A549 (cell line): ENCODE results near the gene SPTB. TPM values are rescaled to one million over a fixed set of nuclear protein-coding genes. Genes with fewer than 3 reads are reported as not detected.
A peak's percentile ranks its signal among the peaks of the same experiment; 100 is the strongest.

Experiments used
- ATAC-seq, 2 experiments: fragments of 200-7000 bp in 1 of 2; fragments of >200 bp in 1 of 2; cut with Nextera tagmentation in 1 of 2; cut with Tn5 transposase in 1 of 2; 3 replicates each; pipeline versions ENCODE4 v1.8.0 to v1.9.1; 2018 to 2020; ENCODE audit warnings: mild to moderate bottlenecking in 1 of 2, moderate library complexity in 1 of 2
- CTCF ChIA-PET: fragments of 300-600 bp; sonication (Branson Sonifier 250); formaldehyde crosslinking; extraction: SDS; loops from one replicate; lab custom pipeline; 2021; ENCODE audit warnings: antibody characterized with exemption, inconsistent platforms; lab: Yijun Ruan, JAX
- POLR2A ChIA-PET: fragments of 350-600 bp; formaldehyde crosslinking; extraction: SDS; loops from one replicate; lab custom pipeline; 2021; ENCODE audit warnings: antibody characterized with exemption, inconsistent platforms; lab: Yijun Ruan, JAX
- DNase-seq, 2 experiments: peaks; one replicate each; pipeline versions ENCODE4 v3.0.0 to v3.0.0-alpha.2; 2011 to 2016; ENCODE audit warnings: low read depth in 1 of 2, low spot score in 1 of 2
- FAIRE-seq: peaks from 2 replicates; lab custom pipeline; 2011; peaks lifted over from hg19 to GRCh38; lab: Jason Lieb, UNC
- H3K27ac ChIP-seq, 2 experiments: fragments of >200 bp; sonication (Bioruptor Twin); formaldehyde crosslinking; 3 replicates each; pipeline ENCODE4 v1.5.1; 2016 to 2017
- H3K4me1 ChIP-seq: fragments of >200 bp; sonication (Bioruptor Twin); formaldehyde crosslinking; 3 replicates; pipeline ENCODE4 v1.6.1; 2016
- H3K4me2 ChIP-seq: fragments of >200 bp; sonication (Bioruptor Twin); formaldehyde crosslinking; 3 replicates; pipeline ENCODE4 v1.6.1; 2016
- H3K4me3 ChIP-seq: fragments of >200 bp; sonication (Bioruptor Twin); formaldehyde crosslinking; 3 replicates; pipeline ENCODE4 v1.5.1; 2016
- H3K9me3 ChIP-seq: fragments of >200 bp; sonication (Bioruptor Twin); formaldehyde crosslinking; 3 replicates; pipeline ENCODE4 v1.6.1; 2016
- BCL3 ChIP-seq: fragments of >200 bp; sonication (Bioruptor Twin); formaldehyde crosslinking; IDR thresholded peaks from 3 replicates; pipeline ENCODE4 v1.6.1; 2016
- CBX2 ChIP-seq: fragments of 200-600 bp; sonication (generic); IDR thresholded peaks from 2 replicates; pipeline ENCODE4 v1.6.1; 2016; ENCODE audit warnings: low read depth, mild to moderate bottlenecking, borderline replicate concordance
- CEBPB ChIP-seq, 2 experiments: fragments of >200 bp in 1 of 2; sonication (Bioruptor Twin) in 1 of 2; formaldehyde crosslinking in 1 of 2; IDR thresholded peaks; 2 replicates each; pipeline ENCODE4 v1.6.1; 2012 to 2016
- CHD4 ChIP-seq: fragments of 200-600 bp; sonication (generic); IDR thresholded peaks from 2 replicates; pipeline ENCODE4 v1.6.1; 2016; ENCODE audit warnings: antibody characterized with exemption, mild to moderate bottlenecking, borderline replicate concordance
- ELK1 ChIP-seq: fragments of 150-350 bp; IDR thresholded peaks from 2 replicates; pipeline ENCODE4 v1.6.1; 2014; ENCODE audit warnings: low read depth, mild to moderate bottlenecking, low read length
- EP300 ChIP-seq, 2 experiments: fragments of >200 bp; sonication (Bioruptor Twin); formaldehyde crosslinking; IDR thresholded peaks; 2 replicates in 1 of 2; 3 replicates in 1 of 2; pipeline ENCODE4 v1.6.1; 2016 to 2017
- FOSL2 ChIP-seq, 2 experiments: fragments of 450-650 bp in 1 of 2; fragments of >200 bp in 1 of 2; sonication (Bioruptor Twin) in 1 of 2; formaldehyde crosslinking; IDR thresholded peaks; 2 replicates each; pipeline versions ENCODE4 v1.5.0 to v1.6.1; 2016 to 2020; ENCODE audit warnings: mild to moderate bottlenecking in 1 of 2, moderate library complexity in 1 of 2
- GATA3 ChIP-seq: IDR thresholded peaks from 2 replicates; pipeline ENCODE4 v1.6.1; 2012; ENCODE audit warnings: borderline replicate concordance
- HDAC2 ChIP-seq: fragments of 200-600 bp; sonication (generic); IDR thresholded peaks from 2 replicates; pipeline ENCODE4 v1.6.1; 2016
- HEYL ChIP-seq: fragments of 250-450 bp; sonication (Bioruptor Pico); IDR thresholded peaks from 2 replicates; pipeline ENCODE4 v1.8.0; 2021; ENCODE audit warnings: mild to moderate bottlenecking, moderate library complexity
- HOXB5 ChIP-seq: fragments of 250-450 bp; sonication (Bioruptor Pico); IDR thresholded peaks from 2 replicates; pipeline ENCODE4 v1.5.0; 2020; ENCODE audit warnings: mild to moderate bottlenecking, moderate library complexity
- JUN ChIP-seq, 2 experiments: fragments of >200 bp; sonication (Bioruptor Twin); formaldehyde crosslinking; IDR thresholded peaks; 2 replicates in 1 of 2; 3 replicates in 1 of 2; pipeline ENCODE4 v1.6.1; 2016 to 2017
- JUNB ChIP-seq: fragments of >200 bp; sonication (Bioruptor Twin); formaldehyde crosslinking; IDR thresholded peaks from 2 replicates; pipeline ENCODE4 v1.6.1; 2016
- MAFK ChIP-seq: fragments of 450-650 bp; IDR thresholded peaks from 2 replicates; pipeline ENCODE4 v1.6.1; 2014; ENCODE audit not compliant: partially characterized antibody
- MAX ChIP-seq: IDR thresholded peaks from 2 replicates; pipeline ENCODE4 v1.6.1; 2012
- MAZ ChIP-seq: fragments of 150-350 bp; IDR thresholded peaks from 2 replicates; pipeline ENCODE4 v1.6.1; 2014; ENCODE audit warnings: antibody characterized with exemption, low read depth, low read length, borderline replicate concordance
- NFE2L2 ChIP-seq: fragments of 150-350 bp; conservative IDR thresholded peaks from 2 replicates; pipeline ENCODE4 v1.6.1; 2014; ENCODE audit warnings: low read length
- PBX3 ChIP-seq: IDR thresholded peaks from 2 replicates; pipeline ENCODE4 v1.6.1; 2012
- POLR2A ChIP-seq: IDR thresholded peaks from 2 replicates; pipeline ENCODE4 v1.6.1; 2012; ENCODE audit warnings: mild to moderate bottlenecking, low read length
- RAD21 ChIP-seq, 2 experiments: fragments of >200 bp in 1 of 2; sonication (Bioruptor Twin) in 1 of 2; formaldehyde crosslinking in 1 of 2; IDR thresholded peaks in 1 of 2; conservative IDR thresholded peaks in 1 of 2; 2 replicates in 1 of 2; 3 replicates in 1 of 2; pipeline ENCODE4 v1.6.1; 2012 to 2018; ENCODE audit warnings: inconsistent platforms in 1 of 2
- REST ChIP-seq: fragments of 200-600 bp; sonication (generic); IDR thresholded peaks from 2 replicates; pipeline ENCODE4 v1.6.1; 2016; ENCODE audit warnings: antibody characterized with exemption, mild to moderate bottlenecking, moderate library complexity
- RFX5 ChIP-seq: fragments of 450-650 bp; IDR thresholded peaks from 2 replicates; pipeline ENCODE4 v1.7.1; 2014; ENCODE audit warnings: antibody characterized with exemption, mild to moderate bottlenecking, moderate library complexity
- SMC3 ChIP-seq: fragments of >200 bp; sonication (Bioruptor Twin); formaldehyde crosslinking; IDR thresholded peaks from 3 replicates; pipeline ENCODE4 v1.6.1; 2018; ENCODE audit warnings: inconsistent platforms
- SREBF2 ChIP-seq: fragments of 450-650 bp; IDR thresholded peaks from 2 replicates; pipeline ENCODE4 v1.6.1; 2014; ENCODE audit warnings: mild to moderate bottlenecking, moderate library complexity
- TFCP2L1 ChIP-seq: fragments of 250-450 bp; sonication (Bioruptor Pico); IDR thresholded peaks from 2 replicates; pipeline ENCODE4 v1.5.0; 2021; ENCODE audit warnings: mild to moderate bottlenecking
- ZFP36 ChIP-seq: fragments of 450-650 bp; IDR thresholded peaks from 2 replicates; pipeline ENCODE4 v1.6.1; 2014; ENCODE audit warnings: borderline replicate concordance; ENCODE audit not compliant: partially characterized antibody
- ZSCAN20 ChIP-seq: fragments of 250-450 bp; sonication (Bioruptor Pico); IDR thresholded peaks from 2 replicates; pipeline ENCODE4 v1.8.0; 2022; ENCODE audit warnings: mild to moderate bottlenecking, moderate library complexity
- WGBS: methylation state at CpG from one replicate; pipeline ENCODE4 v1.1.6; 2017; ENCODE audit errors: missing lambda C conversion rate; 5-methylcytosine and 5-hydroxymethylcytosine counted together
- polyA plus RNA-seq, 4 experiments: library from polyadenylated mRNA; depleted of rRNA in 3 of 4; stranded (reverse); fragments of >200 nt; fragmentation: RNase III in 1 of 4; extraction: RNeasy Plus Mini Kit Qiagen cat#74134 plus additional on column Dnase treatment in 1 of 4; gene quantifications; 2 replicates in 3 of 4; 3 replicates in 1 of 4; pipeline ENCODE4 v1.2.3, GENCODE V29; 2011 to 2017

Gene SPTB
- polyA plus RNA-seq, 2 of the 4 experiments (the other 2 are of a cell fraction), result 0.27 to 2.1 TPM

- WGBS, result 92% methylated on average over 9 of the region's 9 CpGs
- Histone ChIP-seq H3K4me3 (no peak overlapping the region), H3K4me1 (peaks cover 98% of the 10 kb centered on the region), H3K4me2 (peak overlapping the region; percentile 61), H3K9me3 (no peaks in the 10 kb centered on the region), H3K27ac (peak overlapping the region; percentile 81 to 84)
- ChIA-PET CTCF (interaction anchor here (1.0 to 3.0 kb wide), 6 partner anchors 17 to 170 kb away, joined by 3 to 9 read pairs (median 4); no protein-coding TSS in a partner anchor), POLR2A (no interaction called here)
- TF ChIP-seq RFX5, result no peak
- FAIRE-seq, result no peak
- ATAC-seq, result no peak
- no peak for DNase-seq
Measured at GRCh38 chr14:64721899-64722298, 157.8 kb downstream of the SPTB start.

- Histone ChIP-seq H3K4me2 (peak overlapping the region; percentile 61), H3K9me3 (no peaks in the 10 kb centered on the region), H3K27ac (peak overlapping the region; percentile 81 to 84), H3K4me3 (no peak overlapping the region), H3K4me1 (peaks cover 98% of the 10 kb centered on the region)
- FAIRE-seq (no peak), ATAC-seq (no peak), DNase-seq (peak in 1 of 2 experiments; percentile 37)
- ChIA-PET CTCF (interaction anchor here (1.0 to 3.0 kb wide), 6 partner anchors 16 to 170 kb away, joined by 3 to 9 read pairs (median 4); no protein-coding TSS in a partner anchor), POLR2A (no interaction called here)
- WGBS, result 57% methylated on average over 5 of the region's 5 CpGs
- TF ChIP-seq MAX (0 out of 2 replicates have a peak, but pooled peaks have one; percentile 31), ZSCAN20 (no peak)
Measured at GRCh38 chr14:64721391-64721791, 158.3 kb downstream of the SPTB start.

- Histone ChIP-seq H3K27ac (peak overlapping the region; percentile 81 to 84), H3K4me1 (peaks cover 97% of the 10 kb centered on the region), H3K9me3 (no peaks in the 10 kb centered on the region), H3K4me2 (peak overlapping the region; percentile 61), H3K4me3 (0 out of 3 replicates have a peak overlapping the region, but pooled peaks have one; percentile 1)
- ATAC-seq, result peak; percentile 88 to 94
- FAIRE-seq, result peak; percentile 91
- DNase-seq, result peak; percentile 91 to 92
- ChIA-PET CTCF (interaction anchor here (0.8 to 3.0 kb wide), 4 partner anchors 40 to 172 kb away, joined by 3 to 9 read pairs (median 6); no protein-coding TSS in a partner anchor), POLR2A (interaction anchor here (0.8 to 1.2 kb wide), 4 partner anchors 11 to 180 kb away, joined by 3 to 6 read pairs (median 4); partner anchors contain the start of genes HSPA2 and PLEKHG3)
- 4% methylated on average over 7 of the region's 7 CpGs for WGBS
- peak; percentile 32 to 36; a peak in 1 of 5 replicates for TF ChIP-seq EP300 (IDR thresholded peaks at IDR 0.05)
- TF ChIP-seq SREBF2, result no peak
- TF ChIP-seq HEYL (CRISPR knock-in tag), result 0 out of 2 replicates have a peak, but pooled peaks have one; percentile 33
- no peak for TF ChIP-seq MAZ
- TF ChIP-seq RAD21 (conservative IDR thresholded peaks at IDR 0.05 in 1 of 2, IDR thresholded peaks at IDR 0.05 in 1 of 2), result peak in 1 of 2 experiments; percentile 16; a peak in 1 of 5 replicates
- TF ChIP-seq PBX3, result peak; percentile 22; the same call in 1 of the 2 replicates
- no peak for TF ChIP-seq ZFP36
- peak; percentile 87; the same call in 1 of the 2 replicates for TF ChIP-seq HOXB5 (CRISPR knock-in tag)
- peak; percentile 58 for TF ChIP-seq FOSL2 (IDR thresholded peaks at IDR 0.05)
- TF ChIP-seq FOSL2 (CRISPR knock-in tag; IDR thresholded peaks at IDR 0.05), result peak; percentile 86
- TF ChIP-seq NFE2L2, result no peak
- no peak for TF ChIP-seq ELK1
- TF ChIP-seq JUNB, result peak; percentile 52
- no peak for TF ChIP-seq CBX2
- TF ChIP-seq GATA3, result peak; percentile 73; the same call in 1 of the 2 replicates
- no peak for TF ChIP-seq CHD4
- TF ChIP-seq MAFK, result no peak
- peak in 1 of 2 experiments; percentile 74; a peak in 2 of 5 replicates for TF ChIP-seq JUN (IDR thresholded peaks at IDR 0.05)
- TF ChIP-seq REST, result no peak
- TF ChIP-seq HDAC2, result no peak
- TF ChIP-seq POLR2A, result no peak
- 0 out of 3 replicates have a peak, but pooled peaks have one; percentile 57 for TF ChIP-seq BCL3
- TF ChIP-seq SMC3, result 0 out of 3 replicates have a peak, but pooled peaks have one; percentile 5
- no peak for TF ChIP-seq TFCP2L1 (CRISPR knock-in tag)
- no peak for TF ChIP-seq CEBPB (IDR thresholded peaks at IDR 0.05)
Measured at GRCh38 chr14:64720131-64720576, 159.6 kb downstream of the SPTB start.
